ENCODE results near the gene KIF18B. TPM values are rescaled to one million over a fixed set of nuclear protein-coding genes. Genes with fewer than 3 reads are reported as not detected.

KIF18B gene
- total RNA-seq, 1 experiment from 2014 or later = 82.2 TPM

- no peak for DNase-seq (ENCODE audit: low spot score)
- no peak for TF ChIP-seq ZSCAN18 (CRISPR knock-in tag; IDR thresholded peaks at IDR 0.05)
- no peak for TF ChIP-seq GRHL2 (CRISPR knock-in tag; IDR thresholded peaks at IDR 0.05; ENCODE audit: insufficient replicate concordance, severe bottlenecking)
- no peak for TF ChIP-seq RELA (CRISPR knock-in tag; IDR thresholded peaks at IDR 0.05; ENCODE audit: borderline replicate concordance)
- TF ChIP-seq IRF1 (CRISPR knock-in tag; IDR thresholded peaks at IDR 0.05) = no peak
- no peak for TF ChIP-seq ATF6 (CRISPR knock-in tag; IDR thresholded peaks at IDR 0.05)
- H3K9me3 Mint-ChIP-seq = no peaks in the 10 kb centered on the region
- peaks cover 17% of the 10 kb centered on the region for H3K4me1 Mint-ChIP-seq
- no peak overlapping the region; the same call in 1 of the 2 replicates for H3K27ac Mint-ChIP-seq
- H3K27me3 Mint-ChIP-seq (ENCODE audit: low read depth) = peaks cover 14% of the 10 kb centered on the region
- no peak for ATAC-seq
- POLR2A ChIA-PET = no interaction called here
- H3K4me3 Mint-ChIP-seq = no peak overlapping the region
- CTCF ChIA-PET = interaction anchor here (0.7 to 7.1 kb wide), 6 partner anchors 9 to 182 kb away, joined by 3 to 177 read pairs (median 4); no protein-coding TSS in a partner anchor
- H3K36me3 Mint-ChIP-seq = no peaks in the 10 kb centered on the region
Observed at GRCh38 chr17:44917456-44917855, 30.1 kb downstream of the KIF18B start.

GRCh38 chr17:44916781-44917241 is 30.8 kb downstream of the KIF18B start:
- Mint-ChIP-seq H3K36me3 (no peaks in the 10 kb centered on the region), H3K4me3 (no peak overlapping the region), H3K27ac (no peak overlapping the region), H3K9me3 (no peaks in the 10 kb centered on the region), H3K27me3 (ENCODE audit: low read depth) (peaks cover 20% of the 10 kb centered on the region), H3K4me1 (peaks cover 17% of the 10 kb centered on the region)
- DNase-seq (ENCODE audit: low spot score) (no peak), ATAC-seq (no peak)
- ChIA-PET POLR2A (no interaction called here), CTCF (interaction anchor here (0.7 to 1.3 kb wide), 4 partner anchors 8 to 105 kb away, joined by 3 to 5 read pairs (median 3); no protein-coding TSS in a partner anchor)
- no peak for TF ChIP-seq ZNF532 (CRISPR knock-in tag; IDR thresholded peaks at IDR 0.05; ENCODE audit: borderline replicate concordance)
- TF ChIP-seq USF1 (CRISPR knock-in tag; IDR thresholded peaks at IDR 0.05) = no peak
- no peak for TF ChIP-seq JUN (CRISPR knock-in tag; IDR thresholded peaks at IDR 0.05)
- TF ChIP-seq E2F4 (CRISPR knock-in tag; IDR thresholded peaks at IDR 0.05; ENCODE audit: borderline replicate concordance, low read depth) = no peak
- no peak for TF ChIP-seq TEAD4 (CRISPR knock-in tag; IDR thresholded peaks at IDR 0.05)
- no peak for TF ChIP-seq AR (CRISPR knock-in tag; IDR thresholded peaks at IDR 0.05)
- no peak for TF ChIP-seq SMAD3 (CRISPR knock-in tag; IDR thresholded peaks at IDR 0.05; ENCODE audit: borderline replicate concordance)
- no peak for TF ChIP-seq MLX (CRISPR knock-in tag; IDR thresholded peaks at IDR 0.05)
- no peak for TF ChIP-seq KAT7 (CRISPR knock-in tag; IDR thresholded peaks at IDR 0.05; ENCODE audit: borderline replicate concordance)
- TF ChIP-seq GRHL2 (CRISPR knock-in tag; IDR thresholded peaks at IDR 0.05; ENCODE audit: insufficient replicate concordance, severe bottlenecking) = no peak
- TF ChIP-seq SOX15 (CRISPR knock-in tag; IDR thresholded peaks at IDR 0.05) = no peak
- TF ChIP-seq GABPB1 (CRISPR knock-in tag; IDR thresholded peaks at IDR 0.05) = no peak
- TF ChIP-seq ZNF138 (CRISPR knock-in tag; conservative IDR thresholded peaks at IDR 0.05) = no peak
- no peak for TF ChIP-seq ATF1 (CRISPR knock-in tag; IDR thresholded peaks at IDR 0.05)
- no peak for TF ChIP-seq FOXK1 (CRISPR knock-in tag; IDR thresholded peaks at IDR 0.05)
